ENCODE measurements around the gene ITGA11.

ITGA11 gene

DNA sequence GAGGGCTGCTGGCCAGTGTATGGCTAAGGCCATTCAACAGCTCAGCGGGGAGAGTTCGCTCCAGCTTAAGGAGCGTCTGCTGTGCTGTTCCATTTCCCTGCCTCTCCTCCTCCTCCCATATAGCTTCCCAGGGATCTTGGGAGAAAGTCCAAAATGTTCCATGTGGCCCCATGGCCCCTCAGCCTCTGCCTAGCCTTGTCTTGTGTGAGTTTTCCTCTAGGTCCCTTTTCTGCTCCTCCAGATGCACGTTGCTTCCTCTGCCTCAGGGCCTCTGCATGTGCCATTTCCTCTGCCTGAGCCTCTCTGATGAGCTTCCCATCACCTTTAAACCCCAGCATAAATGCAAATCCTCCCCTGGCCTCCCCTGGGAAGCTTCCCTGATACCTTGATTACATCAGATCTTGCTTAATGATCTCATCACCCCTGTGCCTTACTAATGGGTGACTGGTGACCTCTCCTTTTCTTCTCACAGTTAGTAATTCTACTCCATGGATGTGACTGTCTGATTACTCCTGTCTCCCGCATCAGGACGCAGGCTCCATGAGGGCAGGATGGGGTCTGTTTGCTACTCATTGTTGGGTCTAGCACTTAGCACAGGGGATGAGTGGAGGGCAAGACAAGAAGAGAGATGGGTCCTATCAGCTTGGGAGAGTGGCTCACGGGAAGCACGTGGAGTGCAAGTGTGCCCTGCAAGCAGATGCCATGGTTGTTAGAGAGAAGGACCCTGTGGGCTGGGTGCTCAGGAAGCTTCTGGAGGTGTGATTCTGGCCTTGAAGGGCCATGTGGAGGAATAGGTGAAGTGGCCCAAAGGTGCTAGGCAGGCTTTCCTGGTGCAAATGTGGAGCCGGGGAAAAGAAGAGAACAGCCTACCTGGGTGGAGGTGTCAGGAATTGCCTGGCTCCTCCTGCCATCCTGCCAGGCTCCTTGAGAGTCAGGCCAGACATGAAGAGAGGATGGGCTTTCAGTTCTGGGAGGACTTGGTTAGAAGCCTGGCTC lies 23.8 kb downstream of the ITGA11 start:
- H3K27me3 ChIP-seq (ENCODE audit: insufficient read depth, poor library complexity, severe bottlenecking): no peaks in the 10 kb centered on the region
- no peak overlapping the region for H3K4me3 ChIP-seq (replicated peaks; ENCODE audit: insufficient read depth, low read length)
- TF ChIP-seq, protein P1, sequence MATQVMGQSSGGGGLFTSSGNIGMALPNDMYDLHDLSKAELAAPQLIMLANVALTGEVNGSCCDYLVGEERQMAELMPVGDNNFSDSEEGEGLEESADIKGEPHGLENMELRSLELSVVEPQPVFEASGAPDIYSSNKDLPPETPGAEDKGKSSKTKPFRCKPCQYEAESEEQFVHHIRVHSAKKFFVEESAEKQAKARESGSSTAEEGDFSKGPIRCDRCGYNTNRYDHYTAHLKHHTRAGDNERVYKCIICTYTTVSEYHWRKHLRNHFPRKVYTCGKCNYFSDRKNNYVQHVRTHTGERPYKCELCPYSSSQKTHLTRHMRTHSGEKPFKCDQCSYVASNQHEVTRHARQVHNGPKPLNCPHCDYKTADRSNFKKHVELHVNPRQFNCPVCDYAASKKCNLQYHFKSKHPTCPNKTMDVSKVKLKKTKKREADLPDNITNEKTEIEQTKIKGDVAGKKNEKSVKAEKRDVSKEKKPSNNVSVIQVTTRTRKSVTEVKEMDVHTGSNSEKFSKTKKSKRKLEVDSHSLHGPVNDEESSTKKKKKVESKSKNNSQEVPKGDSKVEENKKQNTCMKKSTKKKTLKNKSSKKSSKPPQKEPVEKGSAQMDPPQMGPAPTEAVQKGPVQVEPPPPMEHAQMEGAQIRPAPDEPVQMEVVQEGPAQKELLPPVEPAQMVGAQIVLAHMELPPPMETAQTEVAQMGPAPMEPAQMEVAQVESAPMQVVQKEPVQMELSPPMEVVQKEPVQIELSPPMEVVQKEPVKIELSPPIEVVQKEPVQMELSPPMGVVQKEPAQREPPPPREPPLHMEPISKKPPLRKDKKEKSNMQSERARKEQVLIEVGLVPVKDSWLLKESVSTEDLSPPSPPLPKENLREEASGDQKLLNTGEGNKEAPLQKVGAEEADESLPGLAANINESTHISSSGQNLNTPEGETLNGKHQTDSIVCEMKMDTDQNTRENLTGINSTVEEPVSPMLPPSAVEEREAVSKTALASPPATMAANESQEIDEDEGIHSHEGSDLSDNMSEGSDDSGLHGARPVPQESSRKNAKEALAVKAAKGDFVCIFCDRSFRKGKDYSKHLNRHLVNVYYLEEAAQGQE (IDR thresholded peaks at IDR 0.05; ENCODE audit: insufficient replicate concordance, low read depth): no peak
- TF ChIP-seq GABPA (IDR thresholded peaks at IDR 0.05; ENCODE audit: low read depth) (no peak), SPI1 (IDR thresholded peaks at IDR 0.05; ENCODE audit: borderline replicate concordance, low read depth) (no peak), POLR2AphosphoS5 (IDR thresholded peaks at IDR 0.05; ENCODE audit: low read depth) (no peak)
- TF ChIP-seq, protein P2, sequence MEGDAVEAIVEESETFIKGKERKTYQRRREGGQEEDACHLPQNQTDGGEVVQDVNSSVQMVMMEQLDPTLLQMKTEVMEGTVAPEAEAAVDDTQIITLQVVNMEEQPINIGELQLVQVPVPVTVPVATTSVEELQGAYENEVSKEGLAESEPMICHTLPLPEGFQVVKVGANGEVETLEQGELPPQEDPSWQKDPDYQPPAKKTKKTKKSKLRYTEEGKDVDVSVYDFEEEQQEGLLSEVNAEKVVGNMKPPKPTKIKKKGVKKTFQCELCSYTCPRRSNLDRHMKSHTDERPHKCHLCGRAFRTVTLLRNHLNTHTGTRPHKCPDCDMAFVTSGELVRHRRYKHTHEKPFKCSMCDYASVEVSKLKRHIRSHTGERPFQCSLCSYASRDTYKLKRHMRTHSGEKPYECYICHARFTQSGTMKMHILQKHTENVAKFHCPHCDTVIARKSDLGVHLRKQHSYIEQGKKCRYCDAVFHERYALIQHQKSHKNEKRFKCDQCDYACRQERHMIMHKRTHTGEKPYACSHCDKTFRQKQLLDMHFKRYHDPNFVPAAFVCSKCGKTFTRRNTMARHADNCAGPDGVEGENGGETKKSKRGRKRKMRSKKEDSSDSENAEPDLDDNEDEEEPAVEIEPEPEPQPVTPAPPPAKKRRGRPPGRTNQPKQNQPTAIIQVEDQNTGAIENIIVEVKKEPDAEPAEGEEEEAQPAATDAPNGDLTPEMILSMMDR (IDR thresholded peaks at IDR 0.05; ENCODE audit: insufficient read depth, low read length): no peak
- no peak for DNase-seq (ENCODE audit: low read depth in 1 of 2, low spot score in 1 of 2)
- no peak overlapping the region for H3K27ac ChIP-seq (replicated peaks)

DNA sequence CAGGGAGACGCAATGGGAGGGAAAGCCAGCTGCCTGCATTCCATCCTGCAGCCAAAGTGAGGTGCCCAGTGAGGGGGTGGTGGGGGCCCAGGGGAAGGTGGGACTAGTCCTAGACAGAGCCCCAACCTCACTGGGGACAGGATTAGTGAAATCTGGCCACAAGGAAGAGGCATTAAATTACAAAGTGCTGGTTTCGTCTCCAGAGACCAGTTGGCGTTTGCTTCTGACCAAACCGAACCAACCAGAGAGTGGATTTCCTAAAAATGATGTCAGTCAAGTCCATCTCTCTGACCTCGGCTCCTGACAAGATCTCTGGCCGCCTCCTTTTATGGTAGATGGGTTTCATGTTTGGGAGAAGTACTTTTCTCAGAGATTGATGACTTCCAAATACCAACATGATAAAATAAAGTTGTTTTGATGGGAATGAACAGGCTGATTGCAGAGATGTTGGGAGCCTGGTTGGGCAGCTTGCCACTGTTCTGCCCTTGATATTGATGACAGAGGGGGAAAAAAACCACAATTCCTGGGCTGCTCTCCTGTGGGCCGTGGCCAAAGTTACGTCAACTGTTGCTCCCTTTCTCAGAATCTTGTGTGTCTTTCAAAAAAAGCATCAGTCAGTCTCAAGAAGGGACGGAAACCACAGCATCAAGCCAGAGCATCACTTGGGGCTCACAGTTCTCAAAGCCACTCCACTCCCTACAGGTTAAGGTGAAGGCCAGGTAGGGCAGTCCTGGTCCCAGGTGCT lies 24.6 kb downstream of the ITGA11 start:
- TF ChIP-seq, protein P1 (IDR thresholded peaks at IDR 0.05; ENCODE audit: insufficient replicate concordance, low read depth): no peak
- TF ChIP-seq, protein P2 (IDR thresholded peaks at IDR 0.05; ENCODE audit: insufficient read depth, low read length): no peak
- TF ChIP-seq POLR2AphosphoS5 (IDR thresholded peaks at IDR 0.05; ENCODE audit: low read depth) (no peak), GABPA (IDR thresholded peaks at IDR 0.05; ENCODE audit: low read depth) (no peak), SPI1 (IDR thresholded peaks at IDR 0.05; ENCODE audit: borderline replicate concordance, low read depth) (no peak)

DNA sequence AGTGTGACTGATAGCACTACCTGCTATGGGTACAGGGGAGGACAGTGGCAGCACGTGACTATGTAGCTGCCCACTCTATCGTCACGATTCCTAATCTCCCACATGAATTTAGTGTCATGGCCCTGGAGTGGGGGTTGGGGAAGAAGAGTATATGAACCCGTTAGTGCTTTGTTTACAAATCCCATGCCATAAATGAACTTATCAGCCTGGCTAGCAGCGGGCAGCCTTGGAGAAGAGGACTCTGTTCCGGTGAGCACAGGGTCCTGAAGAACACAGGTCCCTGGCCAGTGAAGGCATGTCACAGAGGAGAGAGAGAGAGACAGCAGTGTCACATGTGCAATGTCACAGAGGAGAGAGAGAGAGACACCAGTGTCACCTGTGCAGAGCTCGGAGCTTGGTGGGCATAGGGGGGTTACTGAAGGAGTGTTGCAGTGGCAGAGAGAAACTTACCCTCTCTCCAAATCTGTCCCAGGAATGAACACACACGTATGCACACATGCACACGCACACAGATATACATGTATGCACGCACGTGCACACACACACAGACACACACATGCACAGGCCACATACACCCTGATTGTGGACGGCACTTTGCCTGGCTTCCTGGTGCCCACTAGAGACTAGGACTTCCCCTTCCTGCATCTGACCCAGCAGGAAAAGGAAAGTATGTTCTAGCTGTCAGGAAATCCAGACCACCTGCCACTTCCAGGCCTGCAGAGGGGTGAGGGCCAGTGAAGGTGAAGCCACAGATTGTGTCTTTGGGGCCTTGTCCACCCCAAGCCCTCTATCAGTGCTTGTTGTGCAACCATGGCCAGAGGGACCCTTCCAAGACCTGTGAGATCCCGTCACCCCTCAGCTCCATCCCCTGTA lies 26.3 kb downstream of the ITGA11 start:
- no peak for DNase-seq (ENCODE audit: low read depth in 1 of 2, low spot score in 1 of 2)
- TF ChIP-seq, protein P1 (IDR thresholded peaks at IDR 0.05; ENCODE audit: insufficient replicate concordance, low read depth): no peak
- TF ChIP-seq SPI1 (IDR thresholded peaks at IDR 0.05; ENCODE audit: borderline replicate concordance, low read depth): no peak
- TF ChIP-seq POLR2AphosphoS5 (IDR thresholded peaks at IDR 0.05; ENCODE audit: low read depth): no peak
- TF ChIP-seq GABPA (IDR thresholded peaks at IDR 0.05; ENCODE audit: low read depth): no peak
- TF ChIP-seq, protein P2 (IDR thresholded peaks at IDR 0.05; ENCODE audit: insufficient read depth, low read length): no peak
- Histone ChIP-seq H3K27me3 (ENCODE audit: insufficient read depth, poor library complexity, severe bottlenecking) (no peaks in the 10 kb centered on the region), H3K4me3 (replicated peaks; ENCODE audit: insufficient read depth, low read length) (no peak overlapping the region), H3K27ac (replicated peaks) (no peak overlapping the region)

More for the DNA sequence above, 24.6 kb downstream of the ITGA11 start:
- Histone ChIP-seq H3K27ac (replicated peaks) (no peak overlapping the region), H3K27me3 (ENCODE audit: insufficient read depth, poor library complexity, severe bottlenecking) (no peaks in the 10 kb centered on the region), H3K4me3 (replicated peaks; ENCODE audit: insufficient read depth, low read length) (no peak overlapping the region)
- DNase-seq (ENCODE audit: low read depth in 1 of 2, low spot score in 1 of 2): no peak

All from HL-60 (cell line).